Fibroblast of the conjunctiva (primary cell): ENCODE measurements around the gene VPS35L.
"Not testable (repeated sequence)": the region's sequence is repeated elsewhere in the genome, so short reads cannot be mapped to it uniquely, and the experiment has no call there.

Experiments
- DNase-seq: peaks from one replicate; pipeline ENCODE4 v3.0.0-alpha.2; 2010; ENCODE audit warnings: low read depth

Gene VPS35L

DNA sequence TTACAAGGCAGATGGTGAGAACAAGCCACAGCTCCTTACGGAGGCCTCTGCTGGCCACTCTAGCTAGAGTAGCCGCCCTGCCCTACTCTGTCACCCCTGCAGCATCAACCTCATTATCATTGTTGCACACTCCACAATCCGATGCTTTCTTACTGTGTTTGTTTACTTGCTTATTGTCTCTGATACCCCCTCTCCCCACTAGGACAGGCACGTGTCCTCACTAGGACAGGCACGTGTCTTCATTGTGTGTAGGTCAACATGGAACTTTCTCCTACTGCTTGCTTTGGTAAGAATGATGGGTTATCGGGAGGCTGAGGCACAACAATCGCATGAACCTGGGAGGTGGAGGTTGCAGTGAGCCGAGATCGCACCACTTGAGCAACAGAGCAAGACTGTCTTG lies 98.6 kb downstream of the VPS35L start:
- no peak for DNase-seq

DNA sequence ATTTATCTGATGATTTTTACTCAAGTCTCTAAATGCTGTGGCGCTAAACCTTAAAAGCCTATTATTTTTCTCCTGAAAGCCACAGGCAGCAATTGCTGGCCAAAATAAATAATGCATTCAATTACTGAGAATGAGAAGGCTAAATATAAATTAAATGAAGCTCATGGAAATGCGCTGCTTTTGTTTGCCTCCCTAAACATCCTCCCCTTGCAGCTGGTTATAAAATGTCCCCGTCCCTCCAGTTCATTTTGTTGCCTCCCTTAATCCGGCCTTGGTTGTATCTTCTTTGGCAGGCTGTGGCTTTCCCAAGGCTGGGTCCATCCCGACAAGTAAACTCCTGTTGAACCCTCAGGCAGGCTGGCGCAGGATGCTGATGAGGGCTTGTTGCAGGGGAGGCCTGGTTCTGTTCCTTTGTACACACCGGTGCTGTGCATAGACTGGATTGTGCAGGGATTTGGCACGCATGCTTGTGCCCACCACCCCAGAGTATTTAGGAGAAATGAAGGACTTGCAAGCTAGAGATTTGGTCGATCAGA lies 99.8 kb downstream of the VPS35L start:
- no peak for DNase-seq

DNA sequence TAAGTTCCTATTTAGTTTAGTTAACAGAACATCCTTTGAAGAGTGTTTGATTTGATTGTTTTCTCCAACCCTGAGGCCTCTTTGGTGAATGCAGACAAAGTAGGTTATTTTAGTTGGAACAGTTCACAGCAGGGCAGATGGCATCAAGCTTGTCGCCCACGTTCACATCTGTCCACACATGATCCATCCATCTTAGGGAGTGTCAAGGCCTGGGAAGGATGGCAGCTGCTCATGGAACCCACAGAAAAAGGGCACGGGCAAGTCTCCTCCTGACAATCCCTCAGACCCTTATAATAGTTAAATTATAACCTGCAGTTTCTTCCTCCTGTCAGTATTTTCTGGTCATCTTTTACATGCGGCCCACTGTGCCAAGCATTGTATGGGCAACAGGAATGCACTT lies 102.3 kb downstream of the VPS35L start:
- DNase-seq: no peak

DNA sequence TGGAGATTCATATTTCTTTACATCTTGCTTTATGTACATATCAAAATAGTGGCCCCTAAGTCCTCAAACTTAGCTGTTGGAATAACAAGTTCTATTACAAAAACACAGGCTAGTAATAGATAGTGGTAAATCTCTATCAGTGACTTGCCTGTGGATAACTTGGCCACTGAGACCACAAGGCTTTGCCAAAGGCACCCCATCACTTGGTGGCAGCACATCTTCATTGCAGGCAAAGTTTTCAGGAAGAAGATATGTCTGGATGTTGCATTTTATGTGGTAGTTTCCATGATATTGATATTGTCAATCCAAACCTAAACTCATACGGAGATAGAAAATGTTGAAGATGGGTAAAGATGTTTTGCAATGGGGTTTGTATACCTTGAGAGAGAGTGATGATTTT lies 104.1 kb downstream of the VPS35L start:
- DNase-seq: no peak

DNA sequence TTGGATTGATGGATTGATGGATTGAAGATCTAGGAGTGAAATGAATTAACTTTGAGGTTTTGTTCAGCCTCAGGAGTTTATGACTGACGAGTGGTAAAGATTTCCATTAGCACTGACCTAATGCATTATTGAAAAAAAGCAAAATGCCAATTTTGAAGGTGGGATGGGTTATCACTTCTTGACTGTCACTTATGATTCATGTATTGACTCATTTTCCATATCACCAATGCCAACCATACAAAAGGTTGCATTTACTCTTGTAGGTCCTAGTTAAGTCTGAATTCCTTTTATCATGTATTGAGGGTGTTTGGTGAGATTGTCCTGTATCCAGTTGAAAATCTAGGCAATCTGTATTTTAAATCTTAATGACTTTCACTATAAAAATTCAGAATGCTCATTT lies 104.9 kb downstream of the VPS35L start:
- DNase-seq: no peak

DNA sequence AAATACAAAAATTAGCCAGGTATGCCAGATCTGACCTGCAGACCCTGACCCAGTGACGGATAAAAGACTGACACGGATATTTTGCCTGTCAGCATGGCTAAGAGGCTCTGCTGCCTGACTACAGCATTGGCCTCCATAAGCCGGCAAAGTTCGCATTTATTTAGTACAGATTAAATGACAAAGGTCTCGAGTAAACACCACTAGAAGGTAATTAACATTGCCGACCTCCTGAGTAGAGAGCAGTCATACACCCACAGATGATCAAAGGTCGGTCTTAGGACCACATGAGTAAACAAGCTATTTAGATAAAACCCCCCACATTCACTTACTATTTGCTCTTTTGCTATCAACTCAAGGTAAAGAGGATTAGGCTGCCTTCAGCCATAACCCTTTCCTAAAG lies 106.8 kb downstream of the VPS35L start:
- DNase-seq: no peak

DNA sequence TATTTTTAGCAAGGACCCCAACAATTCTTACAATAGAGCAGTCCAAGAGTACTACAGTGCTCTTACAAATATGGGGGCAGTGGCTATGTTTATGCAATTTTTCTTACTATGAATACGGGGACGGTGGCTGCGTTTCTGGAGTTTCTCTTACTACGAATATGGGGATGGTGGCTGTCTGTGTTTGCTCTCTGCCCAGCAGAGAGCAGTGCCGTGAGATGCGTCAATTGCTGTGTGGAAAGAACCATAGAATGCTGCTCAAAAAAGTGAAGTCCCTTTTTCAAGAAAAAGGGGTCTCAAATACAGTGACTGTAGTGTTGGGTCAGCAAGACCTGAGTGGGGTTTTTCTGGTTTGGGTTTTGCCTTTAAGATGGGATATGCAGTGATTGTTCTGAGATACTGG lies 108.7 kb downstream of the VPS35L start:
- no peak for DNase-seq

DNA sequence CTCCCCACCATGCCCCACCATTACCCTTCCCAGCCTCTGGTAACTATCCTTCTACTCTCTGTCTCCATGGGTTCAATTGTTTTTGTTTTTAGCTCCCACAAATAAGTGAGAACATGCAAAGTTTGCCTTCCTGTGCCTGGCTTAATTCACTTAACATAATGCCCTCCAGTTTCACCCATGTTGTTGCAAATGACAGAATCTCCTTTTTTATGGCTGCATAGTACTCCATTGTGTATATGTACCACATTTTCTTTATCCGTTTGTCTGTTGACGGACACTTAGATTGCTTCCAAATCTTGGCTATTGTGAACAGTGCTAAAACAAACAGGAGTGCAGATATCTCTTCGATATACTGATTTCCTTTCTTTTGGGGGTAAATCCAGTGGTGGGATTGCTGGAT lies 109.8 kb downstream of the VPS35L start:
- not testable (repeated sequence) for DNase-seq

DNA sequence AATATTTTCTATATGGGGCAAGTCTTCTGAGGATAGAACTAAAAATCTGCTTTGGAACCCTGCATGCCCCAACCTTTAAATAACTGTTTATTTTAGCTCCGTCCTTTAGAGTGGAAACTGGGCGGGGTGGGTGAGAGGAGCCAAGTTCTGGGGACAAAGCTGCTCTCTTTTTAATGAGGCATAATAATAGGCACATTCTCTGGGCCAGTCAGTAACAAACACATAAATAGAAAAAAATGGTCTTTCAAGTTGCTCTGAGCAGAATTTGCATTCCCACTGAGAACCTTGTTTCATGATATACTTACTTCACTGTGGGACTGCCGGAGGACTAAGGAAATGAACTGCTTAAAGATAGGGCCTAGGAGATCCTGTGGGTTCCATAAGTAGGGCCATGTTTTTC lies 111.0 kb downstream of the VPS35L start:
- DNase-seq: no peak

DNA sequence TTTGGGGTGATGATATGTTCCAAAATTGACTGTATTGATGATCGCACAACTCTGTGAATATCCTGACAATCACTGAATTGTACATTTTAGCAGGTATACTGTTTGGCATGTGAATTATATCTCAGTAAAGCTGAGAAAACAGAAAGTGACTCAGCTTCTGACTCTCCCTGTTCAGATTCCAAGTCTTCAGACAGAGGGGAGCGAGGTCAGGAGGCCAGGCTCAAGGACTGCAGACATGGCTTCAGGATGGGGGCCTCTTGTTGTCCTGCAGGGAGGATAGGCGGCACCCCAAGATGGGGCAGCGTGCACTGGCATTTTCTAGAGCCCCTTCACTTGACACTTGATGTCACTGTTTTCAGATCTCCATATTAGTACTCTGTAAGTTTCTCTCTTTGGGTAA lies 116.9 kb downstream of the VPS35L start:
- DNase-seq: no peak

DNA sequence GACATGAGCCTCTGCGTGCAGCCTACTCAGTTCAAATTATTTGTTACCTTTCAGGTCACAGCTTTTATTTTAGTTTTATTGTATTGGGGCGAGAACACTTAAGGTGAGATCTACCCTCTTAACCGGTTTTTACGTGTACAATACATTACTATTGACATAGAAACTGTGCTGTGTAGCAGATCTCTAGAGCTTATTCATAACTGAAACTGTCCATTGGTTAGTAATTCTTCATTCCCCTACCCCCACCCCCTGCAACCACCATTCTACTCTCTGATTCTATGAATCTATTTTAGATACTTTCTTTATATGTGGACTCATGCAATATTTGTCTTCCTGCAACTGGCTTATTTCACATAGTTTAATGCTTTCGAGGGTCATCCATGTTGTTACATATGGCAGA lies 119.0 kb downstream of the VPS35L start:
- DNase-seq: no peak

DNA sequence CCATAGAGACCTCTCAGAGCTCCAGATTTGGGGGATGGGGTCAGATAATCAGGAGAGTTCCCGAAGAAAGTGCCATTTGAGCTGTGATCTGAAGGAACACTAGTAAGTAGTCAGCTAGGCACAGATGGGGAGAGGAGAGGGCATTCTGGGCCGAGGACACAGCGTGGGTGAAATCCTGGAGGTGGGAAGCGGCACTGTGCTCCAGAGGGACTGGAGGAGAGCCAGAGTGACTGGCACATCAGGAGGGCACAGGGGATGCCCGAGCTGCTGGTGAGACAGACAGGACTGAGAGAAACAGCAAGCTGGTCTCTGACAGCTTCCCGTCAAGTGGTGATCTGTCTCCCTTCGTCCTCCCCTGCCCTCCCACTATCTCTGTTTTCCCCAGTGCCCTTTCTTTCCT lies 121.9 kb downstream of the VPS35L start:
- no peak for DNase-seq

DNA sequence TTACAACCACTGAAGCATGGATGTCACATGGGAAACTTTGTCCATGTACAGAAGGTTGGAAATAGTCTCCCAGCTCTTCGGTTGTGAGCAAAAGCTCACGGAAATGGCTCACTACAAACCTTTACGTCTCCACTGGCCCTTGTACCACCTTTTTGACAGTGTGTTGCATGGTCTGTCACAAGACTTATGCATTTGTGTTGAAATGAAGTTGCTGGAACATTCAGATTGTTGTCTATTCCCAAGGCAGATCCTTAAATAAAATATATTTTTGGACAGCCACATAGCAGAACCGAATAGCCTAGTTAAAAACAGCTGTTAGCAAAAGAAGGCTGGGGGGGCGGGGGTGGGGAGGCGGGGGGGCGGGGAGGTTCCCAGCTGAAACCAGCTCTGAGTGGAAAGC lies 123.3 kb downstream of the VPS35L start:
- no peak for DNase-seq

DNA sequence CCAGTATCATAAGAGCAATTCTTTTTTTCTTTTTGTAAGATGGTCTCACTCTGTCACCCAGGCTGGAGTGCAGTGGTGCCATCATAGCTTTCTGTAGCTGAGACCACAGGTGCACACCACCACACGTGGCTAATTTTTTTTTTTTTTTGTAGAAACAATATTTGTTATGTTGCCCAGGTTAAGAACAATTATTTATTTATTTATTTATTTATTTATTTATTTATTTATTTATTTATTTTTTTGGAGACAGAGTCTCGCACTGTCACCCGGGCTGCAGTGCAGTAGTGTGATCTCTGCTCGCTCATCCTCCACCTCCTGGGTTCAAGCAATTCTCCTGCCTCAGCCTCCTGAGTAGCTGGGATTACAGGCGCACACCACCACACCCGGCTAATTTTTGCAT lies 123.8 kb downstream of the VPS35L start:
- not testable (repeated sequence) for DNase-seq

DNA sequence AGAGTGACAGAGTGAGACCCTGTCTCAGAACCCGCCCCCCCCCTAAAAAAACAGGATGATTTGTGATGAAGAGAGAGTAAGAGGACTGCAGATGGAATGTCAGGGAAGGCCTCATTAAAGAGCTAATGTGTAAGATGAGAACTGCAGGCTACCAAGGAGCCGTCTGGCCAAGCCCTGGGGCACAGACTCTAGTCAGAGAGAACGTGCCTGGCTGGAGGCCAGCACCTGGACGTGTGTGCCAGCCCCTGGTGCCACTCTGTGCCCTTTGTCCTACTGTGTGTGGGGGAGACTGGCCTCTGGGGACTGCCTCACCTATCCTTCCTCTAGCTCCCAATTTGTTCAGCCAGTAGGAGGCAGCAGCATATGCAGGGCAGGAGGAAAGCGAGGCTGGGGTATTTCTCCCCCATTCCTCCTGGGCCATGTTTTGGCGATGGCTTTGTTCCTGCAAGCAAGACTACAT lies 125.4 kb downstream of the VPS35L start:
- no peak for DNase-seq

DNA sequence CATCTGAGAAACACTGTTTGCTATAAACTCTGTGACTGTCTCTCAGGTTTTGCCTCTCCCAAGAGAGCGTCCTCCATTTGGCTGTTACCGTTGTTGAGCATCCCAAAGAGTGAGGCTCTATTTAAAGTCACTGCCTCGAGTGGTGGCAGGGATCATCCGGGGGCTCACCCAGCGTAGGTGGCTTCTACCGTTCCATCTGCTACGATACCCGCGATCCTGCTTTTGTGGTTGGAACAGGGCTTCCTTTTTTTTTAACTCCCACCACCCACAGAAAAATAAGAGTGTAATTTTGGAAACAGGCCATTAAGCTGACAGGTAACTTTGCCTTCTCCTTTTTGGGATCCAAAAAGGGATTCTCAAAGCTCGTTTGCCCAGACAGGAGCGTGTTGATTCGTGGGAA lies 126.1 kb downstream of the VPS35L start:
- DNase-seq: no peak

DNA sequence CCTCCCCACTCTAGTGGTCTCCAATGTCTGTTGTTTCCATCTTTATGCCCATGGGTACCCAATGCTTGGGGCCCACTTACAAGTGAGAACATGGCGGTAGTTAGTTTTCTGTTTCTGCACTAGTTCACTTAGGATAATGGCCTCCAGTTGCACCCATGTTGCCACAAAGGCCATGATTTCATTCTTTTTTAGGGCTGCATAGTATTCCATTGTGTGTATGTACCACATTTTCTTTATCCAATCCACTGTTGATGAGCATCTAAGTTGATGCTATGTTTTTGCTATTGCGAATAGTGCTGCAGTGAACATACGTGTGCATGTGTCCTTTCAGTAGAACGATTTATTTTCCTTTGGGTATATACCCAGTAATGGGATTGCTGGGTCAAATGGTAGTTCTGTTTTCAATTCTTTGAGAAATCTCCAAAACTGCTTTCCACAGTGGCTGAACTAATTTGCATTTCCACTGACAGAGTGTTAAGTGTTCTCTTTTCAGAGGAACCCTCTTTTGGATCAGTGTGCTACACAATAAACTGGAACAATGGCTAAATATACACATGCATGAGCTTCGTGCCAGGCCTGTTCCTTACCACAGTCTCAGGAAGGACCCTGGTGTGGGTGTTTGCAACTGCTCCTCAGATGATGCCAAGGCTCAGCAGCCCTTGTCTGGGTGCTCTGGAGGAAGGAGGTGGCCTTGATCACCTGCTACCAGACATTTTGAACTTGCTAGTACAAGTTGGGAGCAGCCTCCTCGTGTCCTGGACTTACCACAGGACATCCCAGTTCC lies 128.1 kb downstream of the VPS35L start:
- no peak for DNase-seq

DNA sequence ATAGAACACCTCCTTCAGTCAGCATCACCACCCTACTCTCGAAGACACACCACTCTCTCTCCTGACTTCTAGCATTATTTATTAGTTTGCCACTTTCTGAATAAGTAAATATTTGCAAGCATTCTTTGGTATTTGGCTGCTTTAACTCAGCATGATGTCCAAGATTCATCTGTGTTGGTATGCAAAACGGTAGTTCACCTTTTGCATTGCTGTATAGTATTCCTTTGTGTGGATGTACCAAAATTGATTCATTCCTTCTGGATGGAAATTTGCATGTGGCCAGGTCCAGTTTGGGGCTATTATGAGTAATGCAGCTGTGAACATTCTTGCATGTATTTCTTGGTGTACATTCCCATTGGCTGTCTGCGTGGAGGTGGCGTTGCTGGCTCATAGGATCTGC lies 129.7 kb downstream of the VPS35L start:
- no peak for DNase-seq

DNA sequence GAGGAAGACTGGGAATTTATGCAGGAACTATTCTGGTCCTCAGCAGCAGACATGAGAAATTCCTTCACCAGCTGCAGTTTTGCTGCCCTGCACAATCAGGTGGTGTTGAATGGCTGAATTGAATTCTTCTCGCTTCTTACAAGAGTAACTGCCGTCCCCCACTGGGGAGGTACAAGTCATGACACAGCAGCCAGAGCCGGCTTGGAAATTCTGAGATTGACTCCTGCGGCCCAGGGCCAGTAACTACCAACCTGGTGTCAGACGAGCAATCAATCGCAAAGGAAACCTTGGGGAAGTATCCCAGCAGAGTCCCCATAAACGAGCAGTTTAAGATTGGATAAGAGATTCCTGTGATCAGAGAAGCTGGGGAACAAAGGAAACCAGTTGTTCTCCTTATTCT lies 131.8 kb downstream of the VPS35L start:
- DNase-seq: no peak

DNA sequence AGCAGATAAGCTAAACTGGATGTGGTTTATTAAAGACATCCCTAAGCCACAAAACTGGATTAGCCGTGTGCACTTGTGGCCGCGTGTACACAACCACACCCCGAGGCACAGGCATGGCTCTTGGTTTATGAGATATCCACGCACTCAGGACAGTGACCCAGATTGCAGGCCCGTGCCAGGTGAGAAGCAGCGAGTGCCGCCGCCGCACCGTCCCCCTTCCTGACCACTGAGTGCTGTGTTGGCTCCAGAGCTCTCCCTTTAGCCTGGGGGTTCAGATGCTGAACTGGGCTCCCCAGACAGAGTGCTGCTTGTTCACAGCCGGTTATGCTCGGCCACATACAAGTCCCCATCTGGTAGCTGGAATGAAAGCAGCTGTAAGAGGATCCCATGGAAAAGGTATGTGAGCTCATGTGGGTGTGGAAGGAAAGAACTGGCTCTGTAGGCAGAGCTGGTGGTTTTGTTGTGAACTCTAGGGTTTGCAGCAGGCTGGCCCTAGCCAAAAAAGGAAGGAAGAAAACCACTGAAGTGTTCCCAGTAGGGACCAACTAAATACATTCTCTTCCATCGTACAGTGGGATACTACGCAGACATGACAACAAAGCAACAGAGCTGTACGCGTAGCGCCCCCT lies 133.0 kb downstream of the VPS35L start:
- DNase-seq: no peak

DNA sequence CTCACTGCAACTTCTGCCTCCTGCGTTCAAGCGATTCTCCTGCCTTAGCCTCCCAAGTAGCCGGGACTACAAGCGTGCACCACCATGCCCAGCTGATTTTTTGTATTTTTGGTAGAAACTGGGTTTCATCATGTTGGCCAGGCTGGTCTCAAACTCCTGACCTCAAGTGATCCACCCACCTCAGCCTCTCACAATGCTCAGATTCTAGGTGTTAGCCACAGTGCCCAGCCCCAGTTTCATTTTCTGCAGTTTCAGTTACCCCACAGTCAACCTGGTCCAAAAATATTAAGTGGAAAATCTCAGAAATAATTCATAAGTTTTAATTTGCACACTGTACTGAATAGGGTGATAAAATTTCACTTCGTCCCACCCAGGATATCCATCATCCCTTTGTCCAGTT lies 133.8 kb downstream of the VPS35L start:
- no peak for DNase-seq

DNA sequence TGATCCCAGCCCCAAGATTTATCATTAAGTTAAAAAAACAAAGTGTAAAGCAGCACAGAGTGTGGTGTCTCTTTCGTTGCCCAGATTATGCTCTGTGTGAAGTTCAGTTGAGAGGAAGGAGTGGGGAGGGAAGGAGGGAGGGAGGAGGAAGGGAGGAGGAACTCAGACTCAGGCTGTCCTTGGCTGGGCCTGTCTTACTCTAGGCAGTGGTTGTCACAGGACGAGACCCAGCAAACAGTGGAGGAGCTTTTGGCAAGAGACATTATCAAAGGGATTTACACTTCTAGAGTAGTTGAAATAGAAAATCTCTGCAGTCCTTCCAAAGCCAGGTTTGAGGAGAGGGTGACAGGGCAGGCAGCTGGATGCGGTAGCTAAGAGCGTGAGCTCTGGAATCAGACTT lies 134.7 kb downstream of the VPS35L start:
- DNase-seq: no peak

DNA sequence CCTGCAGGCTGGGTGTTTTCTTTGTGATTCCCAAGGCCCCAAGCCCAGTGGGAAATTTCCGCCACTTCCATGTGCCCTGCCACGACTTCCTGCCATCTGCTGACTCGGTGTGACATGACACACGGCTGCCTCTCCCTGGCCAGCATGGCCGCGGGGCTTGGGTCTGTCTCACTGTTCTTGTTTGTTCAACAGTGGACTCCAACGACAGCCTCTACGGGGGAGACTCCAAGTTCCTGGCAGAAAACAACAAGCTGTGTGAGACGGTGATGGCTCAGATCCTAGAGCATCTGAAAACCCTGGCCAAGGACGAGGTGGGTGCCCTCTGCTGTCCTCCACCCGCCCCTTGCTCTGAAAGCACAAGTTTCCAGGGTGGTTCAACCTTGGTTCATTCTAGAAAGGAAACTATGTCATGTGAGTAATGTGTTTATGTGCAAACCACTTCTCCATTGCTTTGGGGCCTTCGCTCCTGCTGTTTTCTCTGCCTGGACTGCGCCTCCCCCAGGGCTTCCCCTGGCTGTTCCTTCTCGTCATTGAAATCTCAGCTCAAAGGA lies 135.7 kb downstream of the VPS35L start:
- DNase-seq: no peak
